Psoas muscle (tissue), 8 donors: ENCODE data around the gene BLOC1S4. TPM values are rescaled to one million over a fixed set of nuclear protein-coding genes. Genes with fewer than 3 reads are reported as not detected.

ENCODE experiments used
- ATAC-seq, 4 donors: fragments of 200-7000 bp; cut with Tn5 transposase; one replicate each; pipeline ENCODE4 v1.9.1; 2020; ENCODE audit warnings: moderate library complexity in 3 of 4, mild to moderate bottlenecking in 2 of 4
- DNase-seq, 2 donors: peaks; one replicate each; pipeline ENCODE4 v3.0.0-alpha.2; 2020
- H3K27ac ChIP-seq: fragments of 200-600 bp; one replicate; pipeline ENCODE4 v1.8.0; 2022
- H3K27me3 ChIP-seq, 3 donors: fragments of 200-600 bp in 1 of 3; one replicate each; pipeline versions ENCODE4 v1.6.1 to v1.8.0; 2013 to 2022; ENCODE audit warnings: low read length in 2 of 3, mild to moderate bottlenecking in 2 of 3, moderate library complexity in 1 of 3; ENCODE audit not compliant: insufficient read depth in 3 of 3
- H3K36me3 ChIP-seq, 2 donors: fragments of 200-600 bp in 1 of 2; one replicate each; pipeline versions ENCODE4 v1.6.1 to v1.8.0; 2013 to 2022; ENCODE audit warnings: low read depth in 1 of 2, mild to moderate bottlenecking in 1 of 2, moderate library complexity in 1 of 2; ENCODE audit not compliant: insufficient read depth in 1 of 2
- H3K4me1 ChIP-seq: fragments of 200-600 bp; one replicate; pipeline ENCODE4 v1.8.0; 2022
- H3K4me3 ChIP-seq: fragments of 200-600 bp; one replicate; pipeline ENCODE4 v1.8.0; 2022; ENCODE audit warnings: mild to moderate bottlenecking
- H3K9me3 ChIP-seq: fragments of 200-600 bp; one replicate; pipeline ENCODE4 v1.8.0; 2022
- CTCF ChIP-seq: fragments of 200-600 bp; IDR thresholded peaks from one replicate; pipeline ENCODE4 v1.8.0; 2022; ENCODE audit warnings: antibody characterized with exemption
- WGBS, 3 donors: extraction: QIAGEN DNeasy Blood & Tissue Kit; methylation state at CpG; one replicate each; pipeline versions ENCODE4 v1.1.6 to v1.1.7; 2013; 5-methylcytosine and 5-hydroxymethylcytosine counted together
- intact Hi-C, 2 donors: fragments of 100-400 bp; cut with DNase I; formaldehyde crosslinking; loops; one replicate each; pipeline versions ENCODE4 v1.11.0 to v1.14.2; 2022
- polyA plus RNA-seq, 3 donors: library from polyadenylated mRNA; stranded (reverse); fragments of 200-250 nt; gene quantifications; one replicate each; pipeline ENCODE4 v1.2.3, GENCODE V29; 2013
- total RNA-seq, 4 donors: library from RNA; stranded (reverse); fragmentation: NEBNext Ultra II Directional in 2 of 4; extraction: Animal tissue kit (Norgen Biotek cat#: 25700) in 2 of 4; gene quantifications; one replicate each; pipeline versions ENCODE4 v1.2.1 to v1.2.4, GENCODE V29; 2021 to 2023
- donor health status: healthy with polysubstance abuse.
- donor health status: DM: no; HTN: no; CAD: no; lungs with moderate emphysema.
- donor health status: Bipolar disorder and iron deficiency.
- donor health status: healthy.
- donor health status: DM: yes; HTN: yes; CAD: no.
- donor health status: DM: no; HTN: no; CAD: no.
- donor health status: DM: no; HTN: no; CAD: no.
- donor health status: DM: yes; HTN: yes; CAD: no.

The BLOC1S4 gene
- total and polyA plus RNA-seq, 7 donors, result 7.6 to 15.0 (median 13.4) TPM

- H3K36me3 ChIP-seq, result no peaks in the 10 kb centered on the region
- peak overlapping the region; percentile 41 for H3K27ac ChIP-seq
- H3K4me1 ChIP-seq, result peaks cover 30% of the 10 kb centered on the region
- TF ChIP-seq CTCF, result peak; percentile 96
- no peaks in the 10 kb centered on the region for H3K9me3 ChIP-seq
- intact Hi-C loops, result loop anchor here (1.0 to 10.0 kb wide), 5 partner anchors 152 to 1885 kb away; no protein-coding TSS in a partner anchor
- DNase-seq (peak; percentile 88 to 94), ATAC-seq (peak; percentile 70 to 79 (median 74))
- H3K27me3 ChIP-seq, result no peaks in the 10 kb centered on the region
- no peak overlapping the region for H3K4me3 ChIP-seq
- WGBS, 3 donors, result 4 to 5% (median 4%) methylated on average over 14 of the region's 14 CpGs
Measured at GRCh38 chr4:6720202-6720699, 4.3 kb downstream of the BLOC1S4 start.

GRCh38 chr4:6721121-6721520 is 5.1 kb downstream of the BLOC1S4 start:
- no peak for TF ChIP-seq CTCF
- H3K4me1 ChIP-seq, result peaks cover 26% of the 10 kb centered on the region
- no peaks in the 10 kb centered on the region for H3K9me3 ChIP-seq
- no peaks in the 10 kb centered on the region for H3K36me3 ChIP-seq
- no peak overlapping the region for H3K4me3 ChIP-seq
- no peak for DNase-seq
- 95 to 98% (median 97%) methylated on average over 10 of the region's 10 CpGs for WGBS, 3 donors
- no peak overlapping the region for H3K27ac ChIP-seq
- H3K27me3 ChIP-seq, result no peaks in the 10 kb centered on the region
- no peak for ATAC-seq
- intact Hi-C loops, result loop anchor here (5.0 to 10.0 kb wide), 4 partner anchors 151 to 1884 kb away; no protein-coding TSS in a partner anchor

- 92 to 95% (median 92%) methylated on average over 12 of the region's 12 CpGs for WGBS, 3 donors
- intact Hi-C loops, result loop anchor here (5.0 to 10.0 kb wide), 4 partner anchors 149 to 1882 kb away; no protein-coding TSS in a partner anchor
- no peak for ATAC-seq
Measured at GRCh38 chr4:6722891-6723290, 6.9 kb downstream of the BLOC1S4 start.

GRCh38 chr4:6723851-6724250 is 7.9 kb downstream of the BLOC1S4 start:
- intact Hi-C loops, result loop anchor here (5.0 to 10.0 kb wide), 4 partner anchors 148 to 1881 kb away; no protein-coding TSS in a partner anchor
- DNase-seq (no peak), ATAC-seq (no peak)
- H3K4me3 ChIP-seq, result no peak overlapping the region
- TF ChIP-seq CTCF, result no peak
- H3K27ac ChIP-seq, result no peak overlapping the region
- H3K4me1 ChIP-seq, result peaks cover 11% of the 10 kb centered on the region
- H3K9me3 ChIP-seq, result no peaks in the 10 kb centered on the region
- WGBS, 3 donors, result 90 to 93% (median 92%) methylated on average over 8 of the region's 8 CpGs
- H3K36me3 ChIP-seq, result no peaks in the 10 kb centered on the region
- no peaks in the 10 kb centered on the region for H3K27me3 ChIP-seq

More at GRCh38 chr4:6722891-6723290, 6.9 kb downstream of the BLOC1S4 start:
- TF ChIP-seq CTCF, result no peak
- H3K27ac ChIP-seq, result no peak overlapping the region
- no peak for DNase-seq
- no peak overlapping the region for H3K4me3 ChIP-seq
- H3K27me3 ChIP-seq, result no peaks in the 10 kb centered on the region
- no peaks in the 10 kb centered on the region for H3K36me3 ChIP-seq
- peaks cover 18% of the 10 kb centered on the region for H3K4me1 ChIP-seq
- H3K9me3 ChIP-seq, result no peaks in the 10 kb centered on the region
